Measurements from ENCODE around the gene CRB2.

CRB2 gene

GRCh38 chr9:123355761-123356431 lies at the start of gene CRB2:
Gene CRB2, plus strand, starts transcription at chr9:123356197. Its CDS starts 64 bp downstream, at chr9:123356261.
- DNase-seq (ENCODE audit: low spot score) = no peak

GRCh38 chr9:123309611-123310010 lies 46.4 kb upstream of the CRB2 start:
- DNase-seq (ENCODE audit: low spot score) = no peak

- no peak for DNase-seq (ENCODE audit: low spot score)
Measured at GRCh38 chr9:123310551-123311249, 45.3 kb upstream of the CRB2 start.

GRCh38 chr9:123311250-123311752 lies 44.7 kb upstream of the CRB2 start:
- DNase-seq (ENCODE audit: low spot score) = no peak

- no peak for DNase-seq (ENCODE audit: low spot score)
Measured at GRCh38 chr9:123312306-123312877, 43.6 kb upstream of the CRB2 start.

GRCh38 chr9:123314617-123315016 lies 41.4 kb upstream of the CRB2 start:
- no peak for DNase-seq (ENCODE audit: low spot score)

GRCh38 chr9:123315635-123316034 lies 40.4 kb upstream of the CRB2 start:
- no peak for DNase-seq (ENCODE audit: low spot score)

- no peak for DNase-seq (ENCODE audit: low spot score)
Measured at GRCh38 chr9:123316053-123316718, 39.8 kb upstream of the CRB2 start.

- DNase-seq (ENCODE audit: low spot score) = no peak
Measured at GRCh38 chr9:123318202-123318601, 37.8 kb upstream of the CRB2 start.

GRCh38 chr9:123318961-123319421 lies 37.0 kb upstream of the CRB2 start:
- DNase-seq (ENCODE audit: low spot score) = no peak

GRCh38 chr9:123319541-123320339 lies 36.3 kb upstream of the CRB2 start:
- no peak for DNase-seq (ENCODE audit: low spot score)

GRCh38 chr9:123320814-123321213 lies 35.2 kb upstream of the CRB2 start:
- no peak for DNase-seq (ENCODE audit: low spot score)

- DNase-seq (ENCODE audit: low spot score) = no peak
Measured at GRCh38 chr9:123321616-123322272, 34.3 kb upstream of the CRB2 start.

GRCh38 chr9:123322273-123323195 lies 33.5 kb upstream of the CRB2 start:
- no peak for DNase-seq (ENCODE audit: low spot score)

GRCh38 chr9:123323196-123324013 lies 32.6 kb upstream of the CRB2 start:
- DNase-seq (ENCODE audit: low spot score) = no peak

- no peak for DNase-seq (ENCODE audit: low spot score)
Measured at GRCh38 chr9:123324767-123325183, 31.2 kb upstream of the CRB2 start.

GRCh38 chr9:123326187-123326586 lies 29.8 kb upstream of the CRB2 start:
- DNase-seq (ENCODE audit: low spot score) = no peak

- no peak for DNase-seq (ENCODE audit: low spot score)
Measured at GRCh38 chr9:123326662-123327093, 29.3 kb upstream of the CRB2 start.

- DNase-seq (ENCODE audit: low spot score) = no peak
Measured at GRCh38 chr9:123327697-123328100, 28.3 kb upstream of the CRB2 start.

All from GM03348 (cell line).